Mucosa of rectum (tissue), 2 donors: ENCODE data around the gene TPD52L2.
A peak's percentile ranks its signal among the peaks of the same experiment; 100 is the strongest.
"Not testable (repeated sequence)": the region's sequence is repeated elsewhere in the genome, so short reads cannot be mapped to it uniquely, and the experiment has no call there.

ENCODE experiments used
- H3K27ac ChIP-seq, 2 donors: one replicate each; pipeline ENCODE4 v1.7.0; 2013; ENCODE audit warnings: inconsistent platforms in 2 of 2, low read depth in 2 of 2, low read length in 2 of 2
- H3K27me3 ChIP-seq, 2 donors: one replicate each; pipeline ENCODE4 v1.7.0; 2013; ENCODE audit warnings: low read length in 2 of 2; ENCODE audit not compliant: control insufficient read depth in 2 of 2, insufficient read depth in 2 of 2
- H3K36me3 ChIP-seq, 2 donors: one replicate each; pipeline ENCODE4 v1.7.0; 2013; ENCODE audit warnings: low read length in 2 of 2; ENCODE audit not compliant: control insufficient read depth in 2 of 2, insufficient read depth in 2 of 2
- H3K4me1 ChIP-seq, 2 donors: one replicate each; pipeline ENCODE4 v1.7.0; 2013; ENCODE audit warnings: low read length in 2 of 2, mild to moderate bottlenecking in 1 of 2; ENCODE audit not compliant: control insufficient read depth in 2 of 2, insufficient read depth in 2 of 2
- H3K4me3 ChIP-seq, 2 donors: one replicate each; pipeline ENCODE4 v1.7.0; 2013; ENCODE audit warnings: low read length in 2 of 2
- H3K9ac ChIP-seq, 2 donors: one replicate each; pipeline ENCODE4 v1.7.0; 2013; ENCODE audit warnings: low read length in 2 of 2, low read depth in 1 of 2, mild to moderate bottlenecking in 1 of 2
- H3K9me3 ChIP-seq, 2 donors: one replicate each; pipeline ENCODE4 v1.7.0; 2013; ENCODE audit warnings: low read length in 2 of 2; ENCODE audit not compliant: control insufficient read depth in 2 of 2
- donor health status: healthy.
- donor health status: Normal muscosa, but diverticular disease.

TPD52L2 gene

DNA sequence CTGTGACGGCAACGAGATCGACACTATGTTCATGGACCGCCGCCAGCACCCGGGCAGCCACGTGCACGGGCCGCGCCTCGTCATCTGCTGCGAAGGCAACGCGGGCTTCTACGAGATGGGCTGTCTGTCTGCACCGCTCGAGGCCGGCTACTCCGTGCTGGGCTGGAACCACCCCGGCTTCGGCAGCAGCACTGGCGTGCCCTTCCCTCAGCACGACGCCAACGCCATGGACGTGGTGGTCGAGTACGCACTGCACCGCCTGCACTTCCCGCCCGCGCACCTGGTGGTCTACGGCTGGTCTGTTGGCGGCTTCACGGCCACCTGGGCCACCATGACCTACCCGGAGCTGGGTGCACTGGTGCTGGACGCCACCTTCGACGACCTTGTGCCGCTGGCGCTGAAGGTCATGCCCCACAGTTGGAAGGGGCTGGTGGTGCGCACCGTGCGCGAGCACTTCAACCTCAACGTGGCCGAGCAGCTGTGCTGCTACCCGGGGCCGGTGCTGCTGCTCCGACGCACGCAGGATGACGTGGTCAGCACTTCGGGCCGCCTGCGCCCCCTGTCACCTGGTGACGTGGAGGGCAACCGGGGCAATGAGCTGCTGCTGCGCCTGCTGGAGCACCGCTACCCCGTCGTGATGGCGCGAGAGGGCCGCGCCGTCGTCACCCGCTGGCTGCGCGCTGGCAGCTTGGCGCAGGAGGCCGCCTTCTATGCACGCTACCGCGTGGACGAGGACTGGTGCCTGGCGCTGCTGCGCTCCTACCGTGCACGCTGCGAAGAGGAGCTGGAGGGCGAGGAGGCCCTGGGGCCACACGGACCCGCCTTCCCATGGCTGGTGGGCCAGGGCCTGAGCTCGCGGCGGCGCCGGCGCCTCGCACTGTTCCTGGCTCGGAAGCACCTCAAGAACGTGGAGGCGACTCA is 2.8 kb upstream of the TPD52L2 start:
- Histone ChIP-seq H3K9me3 (no peaks in the 10 kb centered on the region), H3K4me1 (peaks cover 30% of the 10 kb centered on the region in 2 donors), H3K36me3 (peaks cover 5 to 11% of the 10 kb centered on the region in 2 donors), H3K9ac (no peak overlapping the region), H3K27ac (no peak overlapping the region), H3K27me3 (peaks cover 6 to 8% of the 10 kb centered on the region in 2 donors), H3K4me3 (no peak overlapping the region)

DNA sequence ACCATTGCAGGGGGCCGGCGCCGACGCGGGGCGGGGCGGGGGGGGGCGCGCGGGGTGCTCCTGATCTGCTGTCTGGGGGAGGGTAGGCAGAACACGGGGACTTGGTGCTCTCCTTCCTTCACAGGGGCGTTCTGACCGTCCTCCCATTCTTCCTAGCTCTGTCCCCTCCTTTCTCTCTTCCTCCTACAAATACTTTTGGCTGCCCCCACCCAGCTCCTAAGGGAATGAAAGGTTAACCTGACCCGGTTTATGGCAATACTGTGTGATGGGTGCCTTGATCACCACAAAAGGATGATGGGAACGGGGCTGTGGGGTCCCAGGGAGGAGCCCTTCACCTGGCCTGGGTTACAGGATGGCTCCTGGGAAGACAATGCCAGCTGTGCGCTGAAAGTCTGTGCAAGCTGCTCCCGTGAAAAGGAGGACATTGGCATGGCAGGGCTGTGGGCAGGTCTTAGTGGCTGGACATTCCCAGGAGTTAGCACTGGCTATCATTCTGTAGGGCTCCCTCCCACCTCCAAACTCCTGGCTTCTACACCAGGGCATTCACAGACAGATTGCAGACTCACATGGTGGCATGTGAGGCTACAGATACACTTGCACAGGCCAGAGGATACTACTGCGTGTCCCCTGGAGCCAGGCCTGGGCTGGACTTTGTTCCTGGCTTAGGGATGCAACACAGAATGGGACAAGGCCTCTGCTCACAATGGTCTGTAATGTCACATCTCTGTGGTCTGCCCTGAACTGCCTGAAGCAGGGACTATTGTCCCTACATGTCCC is 1.9 kb upstream of the TPD52L2 start:
- Histone ChIP-seq H3K9me3 (no peaks in the 10 kb centered on the region), H3K4me1 (peaks cover 23 to 26% of the 10 kb centered on the region in 2 donors), H3K27me3 (peaks cover 2% of the 10 kb centered on the region in 2 donors), H3K36me3 (peaks cover 5 to 11% of the 10 kb centered on the region in 2 donors), H3K9ac (peak overlapping the region; percentile 78 to 94), H3K4me3 (peak overlapping the region; percentile 88 to 89), H3K27ac (peak overlapping the region; percentile 93 to 95)

DNA sequence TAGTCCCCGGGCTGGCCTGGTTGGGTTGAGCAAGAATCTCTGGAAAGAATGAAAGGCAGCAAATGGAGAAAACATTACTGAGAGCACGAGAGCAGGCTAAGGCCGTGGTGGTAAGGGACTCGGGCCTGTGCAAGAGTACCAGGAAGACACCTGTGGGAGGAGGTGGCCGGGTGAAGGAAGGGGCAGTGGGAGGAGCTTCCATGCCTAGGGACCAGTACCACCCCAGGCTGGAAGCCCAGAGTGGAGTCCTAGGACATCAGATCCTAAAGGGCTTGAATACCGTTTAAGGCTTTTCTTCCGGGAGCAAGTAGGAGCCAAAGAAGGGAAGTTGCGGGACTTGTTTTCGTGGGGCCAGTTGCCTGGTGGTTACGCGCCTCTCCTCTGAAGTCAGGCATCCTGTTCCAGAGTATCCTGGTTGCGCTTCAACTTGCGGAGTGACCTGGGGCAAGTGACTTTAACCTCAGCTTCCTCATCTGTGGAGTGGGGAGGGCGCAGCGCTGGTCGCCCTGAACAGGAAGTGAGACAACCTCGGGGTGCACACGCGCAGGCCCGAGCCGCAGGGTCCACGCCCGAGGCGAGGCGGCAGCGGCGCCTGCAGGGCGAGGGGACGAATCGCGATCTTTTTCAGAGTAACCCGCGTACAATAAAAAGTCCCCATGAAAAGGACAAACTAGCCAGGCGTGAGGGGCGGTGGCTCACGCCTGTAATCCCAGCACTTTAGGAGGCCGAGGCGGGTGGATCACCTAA is 1.1 kb upstream of the TPD52L2 start:
- Histone ChIP-seq H3K27ac (peak overlapping the region; percentile 93 to 95), H3K4me1 (peaks cover 17 to 21% of the 10 kb centered on the region in 2 donors), H3K9ac (peak overlapping the region; percentile 94), H3K27me3 (no peaks in the 10 kb centered on the region), H3K36me3 (peaks cover 11 to 14% of the 10 kb centered on the region in 2 donors), H3K9me3 (no peaks in the 10 kb centered on the region), H3K4me3 (peak overlapping the region; percentile 88 to 89)

- Histone ChIP-seq H3K9ac (peak overlapping the region; percentile 94), H3K27ac (peak overlapping the region; percentile 93 to 95), H3K27me3 (no peaks in the 10 kb centered on the region), H3K9me3 (no peaks in the 10 kb centered on the region), H3K4me1 (peaks cover 16 to 17% of the 10 kb centered on the region in 2 donors), H3K36me3 (peaks cover 16 to 20% of the 10 kb centered on the region in 2 donors), H3K4me3 (peak overlapping the region; percentile 88 to 89)
Measured at GRCh38 chr20:63864545-63864977, 509 bp upstream of the TPD52L2 start.

DNA sequence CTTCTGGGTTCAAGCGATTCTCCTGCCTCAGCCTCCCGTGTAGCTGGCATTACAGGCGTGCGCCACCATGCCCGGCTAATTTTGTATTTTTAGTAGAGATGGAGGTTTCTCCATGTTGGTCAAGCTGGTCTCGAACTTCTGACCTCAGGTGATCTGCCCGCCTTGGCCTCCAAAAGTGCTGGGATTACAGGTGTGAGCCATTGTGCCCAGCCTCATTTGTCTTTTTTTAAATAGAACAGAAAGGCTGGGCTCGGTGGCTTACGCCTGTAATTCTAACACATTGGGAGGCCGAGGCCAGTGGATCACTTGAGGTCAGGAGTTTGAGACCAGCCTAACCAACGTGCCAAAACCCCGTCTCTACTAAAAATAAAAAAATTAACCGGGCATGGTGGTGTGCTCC is 2.0 kb downstream of the TPD52L2 start:
- not testable (repeated sequence) for H3K9me3 ChIP-seq, H3K4me3 ChIP-seq, H3K9ac ChIP-seq, H3K27ac ChIP-seq, H3K27me3 ChIP-seq
- peaks cover 19 to 26% of the 10 kb centered on the region in 2 donors for H3K36me3 ChIP-seq
- peaks cover 16 to 17% of the 10 kb centered on the region in 2 donors for H3K4me1 ChIP-seq

GRCh38 chr20:63868264-63868663 is 3.2 kb downstream of the TPD52L2 start:
- no peaks in the 10 kb centered on the region for H3K27me3 ChIP-seq
- H3K4me1 ChIP-seq: peaks cover 15 to 16% of the 10 kb centered on the region in 2 donors
- H3K9ac ChIP-seq: no peak overlapping the region
- H3K36me3 ChIP-seq: peaks cover 18 to 21% of the 10 kb centered on the region in 2 donors
- no peak overlapping the region for H3K4me3 ChIP-seq
- H3K9me3 ChIP-seq: no peaks in the 10 kb centered on the region
- H3K27ac ChIP-seq: no peak overlapping the region

GRCh38 chr20:63873477-63873971 is 8.5 kb downstream of the TPD52L2 start:
- no peak overlapping the region for H3K4me3 ChIP-seq

DNA sequence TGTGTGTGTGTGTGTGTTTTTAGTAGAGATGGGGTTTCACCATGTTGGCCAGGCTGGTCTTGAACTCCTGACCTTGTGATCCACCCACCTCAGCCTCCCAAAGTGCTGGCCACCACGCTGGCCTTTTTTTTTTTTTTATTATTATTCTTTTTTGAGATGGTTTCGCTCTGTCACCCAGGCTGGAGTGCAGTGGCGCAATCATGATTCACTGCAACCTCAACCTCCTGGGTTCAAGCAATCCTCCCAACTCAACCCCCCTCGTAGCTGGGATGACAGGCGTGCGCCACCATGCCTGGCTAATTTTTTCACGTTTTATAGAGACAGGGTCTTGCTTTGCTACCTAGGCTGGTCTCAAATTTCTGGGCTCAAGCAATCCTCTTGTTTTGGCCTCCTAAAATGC is 9.2 kb downstream of the TPD52L2 start:
- not testable (repeated sequence) for H3K9ac ChIP-seq, H3K27me3 ChIP-seq, H3K27ac ChIP-seq, H3K4me3 ChIP-seq, H3K9me3 ChIP-seq, H3K4me1 ChIP-seq
- H3K36me3 ChIP-seq: peaks cover 53 to 58% of the 10 kb centered on the region in 2 donors

More at GRCh38 chr20:63873477-63873971, 8.5 kb downstream of the TPD52L2 start:
- H3K27ac ChIP-seq: peak overlapping the region in 1 of 2 donors; percentile 37
- no peaks in the 10 kb centered on the region for H3K4me1 ChIP-seq
- H3K36me3 ChIP-seq: peaks cover 54 to 61% of the 10 kb centered on the region in 2 donors
- no peaks in the 10 kb centered on the region for H3K9me3 ChIP-seq
- no peaks in the 10 kb centered on the region for H3K27me3 ChIP-seq
- H3K9ac ChIP-seq: no peak overlapping the region

DNA sequence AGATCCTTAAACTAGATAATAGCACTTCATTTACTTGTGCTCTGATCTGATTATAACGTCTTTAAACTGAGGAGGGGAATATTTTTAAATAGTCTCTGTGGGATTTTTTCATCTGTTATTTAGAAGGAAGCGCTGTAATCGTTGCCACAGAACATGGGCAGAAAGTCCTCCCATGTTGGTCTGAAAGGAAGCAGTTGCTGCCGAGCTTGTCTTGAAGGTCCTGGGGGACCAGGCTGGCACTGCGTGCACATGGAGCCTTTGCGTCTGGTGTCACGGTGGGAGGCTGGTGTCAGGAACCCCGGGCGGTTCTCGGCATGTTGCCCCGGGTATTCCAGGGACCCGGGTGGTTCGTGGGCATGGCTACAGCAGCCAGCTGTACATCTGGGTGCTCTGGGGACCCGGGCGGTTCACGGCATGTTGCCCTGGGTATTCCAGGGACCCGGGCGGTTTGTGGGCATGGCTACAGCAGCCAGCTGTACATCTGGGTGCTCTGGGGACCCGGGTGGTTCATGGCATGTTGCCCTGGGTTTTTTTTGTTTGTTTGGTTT is 11.5 kb downstream of the TPD52L2 start:
- Histone ChIP-seq H3K4me1 (no peaks in the 10 kb centered on the region), H3K9ac (no peak overlapping the region), H3K27me3 (no peaks in the 10 kb centered on the region), H3K4me3 (no peak overlapping the region), H3K36me3 (peaks cover 50 to 51% of the 10 kb centered on the region in 2 donors), H3K9me3 (no peaks in the 10 kb centered on the region), H3K27ac (no peak overlapping the region)
